HepG2 (cell line): Measurements from ENCODE around the gene ATG16L1.

Experiments
- CTCF ChIP-seq: sonication (generic); formaldehyde crosslinking; IDR thresholded peaks from 2 replicates; pipeline ENCODE4 v1.5.0; 2020; ENCODE audit warnings: mild to moderate bottlenecking, missing genetic modification reagents, moderate library complexity
- EZH2 ChIP-seq: conservative IDR thresholded peaks from 2 replicates; pipeline ENCODE4 v1.6.1; 2012; ENCODE audit warnings: mild to moderate bottlenecking, low read depth, low read length, moderate library complexity
- MXI1 ChIP-seq: IDR thresholded peaks from 3 replicates; pipeline ENCODE4 v1.6.1; 2012; ENCODE audit warnings: low read depth, low read length, inconsistent platforms, borderline replicate concordance
- TCF12 ChIP-seq, 2 experiments: fragments of 450-650 bp in 1 of 2; sonication (generic) in 1 of 2; formaldehyde crosslinking in 1 of 2; IDR thresholded peaks; 2 replicates each; pipeline versions ENCODE4 v1.6.1 to v1.8.0; 2017 to 2022; ENCODE audit warnings: antibody characterized with exemption in 1 of 2, mild to moderate bottlenecking in 1 of 2, missing genetic modification reagents in 1 of 2, moderate library complexity in 1 of 2
- ZBTB1 ChIP-seq: sonication (generic); formaldehyde crosslinking; IDR thresholded peaks from 2 replicates; pipeline ENCODE4 v1.4.0; 2020; ENCODE audit warnings: missing genetic modification reagents, borderline replicate concordance
- ZHX1 ChIP-seq: sonication (generic); formaldehyde crosslinking; IDR thresholded peaks from 2 replicates; pipeline ENCODE4 v1.8.1; 2022; ENCODE audit warnings: low read depth, mild to moderate bottlenecking, missing genetic modification reagents

DNA sequence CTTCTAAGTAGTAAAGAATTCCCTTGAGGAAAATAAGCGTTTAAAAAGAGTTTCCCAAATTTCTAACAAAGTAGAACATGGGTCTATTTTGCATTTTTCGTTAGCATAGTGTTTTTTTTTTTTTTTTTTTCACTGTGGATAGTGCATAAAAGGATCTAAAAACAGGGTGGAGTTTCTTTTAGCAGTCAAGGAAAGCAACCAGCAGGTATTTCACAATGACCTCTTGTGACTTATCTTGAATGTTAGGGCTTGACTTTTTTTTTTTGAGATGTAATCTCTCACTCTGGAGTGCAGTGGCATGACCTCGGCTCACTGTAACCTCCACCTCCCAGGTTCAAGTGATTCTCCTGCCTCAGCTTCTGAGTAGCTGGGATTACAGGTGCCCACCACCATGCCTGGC is 88.0 kb downstream of the ATG16L1 start:
- no peak for TF ChIP-seq CTCF (CRISPR knock-in tag)
- TF ChIP-seq ZHX1 (CRISPR knock-in tag) = no peak
- TF ChIP-seq EZH2 = no peak
- TF ChIP-seq MXI1 = no peak
- no peak for TF ChIP-seq ZBTB1 (CRISPR knock-in tag)
- no peak for TF ChIP-seq TCF12 (IDR thresholded peaks at IDR 0.05)
- no peak for TF ChIP-seq TCF12 (CRISPR knock-in tag; IDR thresholded peaks at IDR 0.05)
